ENCODE measurements around the gene REG1B. TPM values are rescaled to one million over a fixed set of nuclear protein-coding genes. Genes with fewer than 3 reads are reported as not detected.

The REG1B gene
- total RNA-seq, 1 donor from 2014 or later, result not detected

DNA sequence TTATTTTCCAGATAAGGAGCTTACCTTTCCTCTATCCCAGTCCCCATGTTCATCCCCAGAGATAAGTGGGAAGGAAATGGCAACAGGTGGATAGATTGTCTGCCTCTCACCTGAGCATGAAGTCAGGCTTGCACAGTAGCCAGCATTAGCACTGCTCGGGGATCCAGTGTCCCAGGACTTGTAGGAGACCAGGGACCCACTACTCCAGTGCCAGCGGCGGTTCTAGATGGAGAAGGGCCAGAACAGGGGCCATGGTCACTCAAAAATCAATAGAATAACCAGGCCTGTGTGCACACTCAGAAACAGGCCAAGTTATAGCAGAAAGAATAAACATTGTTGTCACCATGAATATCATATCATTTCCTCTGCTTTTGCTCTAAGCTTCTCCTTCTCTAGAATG lies 2.4 kb downstream of the REG1B start:
- H3K4me3 Mint-ChIP-seq, result no peak overlapping the region
- TF ChIP-seq, protein P1, sequence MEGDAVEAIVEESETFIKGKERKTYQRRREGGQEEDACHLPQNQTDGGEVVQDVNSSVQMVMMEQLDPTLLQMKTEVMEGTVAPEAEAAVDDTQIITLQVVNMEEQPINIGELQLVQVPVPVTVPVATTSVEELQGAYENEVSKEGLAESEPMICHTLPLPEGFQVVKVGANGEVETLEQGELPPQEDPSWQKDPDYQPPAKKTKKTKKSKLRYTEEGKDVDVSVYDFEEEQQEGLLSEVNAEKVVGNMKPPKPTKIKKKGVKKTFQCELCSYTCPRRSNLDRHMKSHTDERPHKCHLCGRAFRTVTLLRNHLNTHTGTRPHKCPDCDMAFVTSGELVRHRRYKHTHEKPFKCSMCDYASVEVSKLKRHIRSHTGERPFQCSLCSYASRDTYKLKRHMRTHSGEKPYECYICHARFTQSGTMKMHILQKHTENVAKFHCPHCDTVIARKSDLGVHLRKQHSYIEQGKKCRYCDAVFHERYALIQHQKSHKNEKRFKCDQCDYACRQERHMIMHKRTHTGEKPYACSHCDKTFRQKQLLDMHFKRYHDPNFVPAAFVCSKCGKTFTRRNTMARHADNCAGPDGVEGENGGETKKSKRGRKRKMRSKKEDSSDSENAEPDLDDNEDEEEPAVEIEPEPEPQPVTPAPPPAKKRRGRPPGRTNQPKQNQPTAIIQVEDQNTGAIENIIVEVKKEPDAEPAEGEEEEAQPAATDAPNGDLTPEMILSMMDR (conservative IDR thresholded peaks at IDR 0.05), result no peak
- no peaks in the 10 kb centered on the region for H3K9me3 Mint-ChIP-seq
- H3K27ac Mint-ChIP-seq (ENCODE audit: unreplicated experiment), result no peak overlapping the region
- no peak for DNase-seq (ENCODE audit: low read depth, low spot score)
- no peaks in the 10 kb centered on the region for H3K36me3 Mint-ChIP-seq (ENCODE audit: low read depth)
- peaks cover 12% of the 10 kb centered on the region for H3K27me3 Mint-ChIP-seq (ENCODE audit: low read depth)
- H3K4me1 Mint-ChIP-seq, result peaks cover 5% of the 10 kb centered on the region

DNA sequence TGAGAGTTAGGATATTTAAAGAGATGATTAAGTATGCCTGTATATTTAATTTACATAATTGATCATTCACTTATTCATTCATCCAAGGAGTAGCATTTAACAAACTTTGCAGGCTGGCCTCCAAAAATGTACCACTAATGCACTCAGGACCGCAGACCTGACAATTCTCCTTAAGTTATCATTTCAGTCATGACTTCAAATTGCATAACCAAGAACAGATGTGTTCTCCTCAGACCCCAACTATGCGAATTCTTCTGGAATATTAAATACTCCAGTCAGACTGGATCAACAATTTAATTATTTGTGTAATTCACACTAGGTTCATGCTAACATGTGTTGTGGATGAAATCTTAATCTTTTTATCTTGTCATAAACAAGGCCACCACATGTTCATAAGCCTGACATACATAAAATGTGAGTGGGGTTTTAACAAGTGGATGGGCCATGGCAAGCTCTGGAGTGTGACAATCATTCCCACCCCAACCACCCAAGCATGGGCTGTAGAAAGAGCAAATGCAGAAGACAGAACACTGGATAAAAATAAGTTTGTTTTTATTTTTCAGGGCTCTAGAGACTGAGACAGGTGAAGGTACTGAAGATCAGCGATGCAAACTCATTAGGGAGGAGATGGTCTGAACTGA lies 3.2 kb downstream of the REG1B start:
- H3K27ac Mint-ChIP-seq (ENCODE audit: unreplicated experiment), result no peak overlapping the region
- H3K4me1 Mint-ChIP-seq, result peaks cover 5% of the 10 kb centered on the region
- H3K4me3 Mint-ChIP-seq, result no peak overlapping the region
- peaks cover 14% of the 10 kb centered on the region for H3K27me3 Mint-ChIP-seq (ENCODE audit: low read depth)
- TF ChIP-seq, protein P1 (conservative IDR thresholded peaks at IDR 0.05), result no peak
- no peaks in the 10 kb centered on the region for H3K9me3 Mint-ChIP-seq
- H3K36me3 Mint-ChIP-seq (ENCODE audit: low read depth), result no peaks in the 10 kb centered on the region
- no peak for DNase-seq (ENCODE audit: low read depth, low spot score)

DNA sequence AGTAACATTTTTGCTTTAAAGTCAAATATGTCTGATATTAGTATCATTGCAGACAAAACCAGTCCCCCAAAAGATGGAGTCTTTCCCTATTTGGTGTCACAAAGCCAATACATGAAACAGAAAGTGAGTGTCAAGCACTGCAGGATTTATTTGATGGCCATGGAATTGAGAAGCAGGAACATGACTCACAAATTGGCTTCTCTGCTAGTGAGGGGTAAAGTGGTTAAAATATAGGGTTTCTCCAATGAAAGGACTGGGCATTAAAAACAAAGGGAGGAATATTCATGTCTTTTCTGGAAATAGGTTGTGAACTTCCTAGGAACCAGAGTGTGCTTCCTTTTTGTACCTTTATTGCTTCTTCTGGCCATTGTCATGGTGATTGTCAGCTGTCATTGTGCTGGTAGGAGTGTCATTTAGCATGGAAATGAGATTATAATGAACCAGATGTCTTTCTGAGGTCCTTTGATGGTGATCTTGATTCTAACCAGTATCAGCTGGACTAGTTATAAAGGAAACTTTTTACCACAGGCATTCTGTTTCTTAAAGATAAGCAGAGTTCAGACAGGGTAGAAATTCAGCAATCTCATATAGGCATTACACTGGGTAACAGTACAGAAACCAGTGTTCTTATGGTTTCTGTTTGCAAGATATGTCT lies 4.1 kb downstream of the REG1B start:
- Mint-ChIP-seq H3K9me3 (no peaks in the 10 kb centered on the region), H3K4me3 (no peak overlapping the region), H3K4me1 (peaks cover 5% of the 10 kb centered on the region), H3K27me3 (ENCODE audit: low read depth) (peaks cover 15% of the 10 kb centered on the region), H3K36me3 (ENCODE audit: low read depth) (no peaks in the 10 kb centered on the region), H3K27ac (ENCODE audit: unreplicated experiment) (no peak overlapping the region)
- DNase-seq (ENCODE audit: low read depth, low spot score), result no peak
- TF ChIP-seq, protein P1 (conservative IDR thresholded peaks at IDR 0.05), result no peak

DNA sequence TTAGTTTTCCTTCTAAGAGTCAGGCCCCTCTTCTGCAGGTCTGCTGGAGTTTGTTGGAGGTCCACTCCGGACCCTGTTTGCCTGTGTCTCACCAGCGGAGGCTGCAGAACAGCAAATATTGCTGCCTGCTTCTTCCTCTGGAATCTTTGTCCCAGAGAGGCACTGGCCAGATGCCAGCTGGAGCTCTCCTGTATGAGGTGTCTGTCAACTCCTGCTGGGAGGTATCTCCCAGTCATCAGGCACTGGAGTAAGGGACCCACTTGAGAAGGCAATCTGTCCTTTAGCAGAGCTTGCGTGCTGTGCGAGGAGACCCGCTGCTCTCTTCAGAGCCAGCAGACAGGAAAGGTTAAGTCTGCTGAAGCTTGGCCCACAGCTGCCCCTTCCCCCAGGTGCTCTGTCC lies 4.8 kb downstream of the REG1B start:
- H3K27me3 Mint-ChIP-seq (ENCODE audit: low read depth), result peaks cover 15% of the 10 kb centered on the region
- no peak overlapping the region for H3K27ac Mint-ChIP-seq (ENCODE audit: unreplicated experiment)
- no peak for DNase-seq (ENCODE audit: low read depth, low spot score)
- no peaks in the 10 kb centered on the region for H3K36me3 Mint-ChIP-seq (ENCODE audit: low read depth)
- TF ChIP-seq, protein P1 (conservative IDR thresholded peaks at IDR 0.05), result no peak
- no peak overlapping the region for H3K4me3 Mint-ChIP-seq
- H3K4me1 Mint-ChIP-seq, result peaks cover 5% of the 10 kb centered on the region
- no peaks in the 10 kb centered on the region for H3K9me3 Mint-ChIP-seq

DNA sequence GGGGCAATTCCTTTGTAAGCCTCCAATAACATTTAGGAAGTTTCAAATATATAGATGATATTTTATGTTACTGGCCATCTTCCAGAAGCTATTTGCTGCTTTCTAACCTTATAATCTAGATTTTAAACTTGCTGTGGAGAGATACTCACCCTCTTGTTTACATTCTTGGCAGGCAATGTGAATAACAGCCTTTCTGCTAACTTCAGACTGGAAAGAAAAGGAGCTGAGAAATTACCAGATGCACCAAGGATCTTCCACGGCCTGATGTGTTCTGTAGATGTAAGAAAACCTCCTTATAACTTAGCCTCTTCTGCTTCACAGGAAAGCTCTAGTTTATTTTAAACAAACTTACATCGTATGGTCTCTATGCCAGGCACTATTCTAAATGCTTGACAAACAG lies 16.7 kb downstream of the REG1B start:
- Mint-ChIP-seq H3K9me3 (no peaks in the 10 kb centered on the region), H3K4me3 (no peak overlapping the region), H3K4me1 (no peaks in the 10 kb centered on the region), H3K27ac (ENCODE audit: unreplicated experiment) (no peak overlapping the region), H3K27me3 (ENCODE audit: low read depth) (no peaks in the 10 kb centered on the region), H3K36me3 (ENCODE audit: low read depth) (no peaks in the 10 kb centered on the region)
- TF ChIP-seq, protein P1 (conservative IDR thresholded peaks at IDR 0.05), result no peak
- DNase-seq (ENCODE audit: low read depth, low spot score), result no peak

All from neural crest cell (in vitro differentiated cells).